ENCODE measurements around the gene NEDD9.

Gene NEDD9

GRCh38 chr6:11244387-11245126, 12.1 kb upstream of the NEDD9 start:
- no peak for DNase-seq (ENCODE audit: low read depth)
- in situ Hi-C loops (cut with HindIII; ENCODE audit: low sequenced_read_pairs), result no loop called here
- TF ChIP-seq CTCF (IDR thresholded peaks at IDR 0.05; ENCODE audit: low read depth, low read length, missing control alignments), result no peak
- H3K4me3 ChIP-seq (ENCODE audit: low read depth, low read length), result no peak overlapping the region

GRCh38 chr6:11243861-11244260, 11.4 kb upstream of the NEDD9 start:
- DNase-seq (ENCODE audit: low read depth), result no peak
- no peak for TF ChIP-seq CTCF (IDR thresholded peaks at IDR 0.05; ENCODE audit: low read depth, low read length, missing control alignments)
- in situ Hi-C loops (cut with HindIII; ENCODE audit: low sequenced_read_pairs), result no loop called here
- no peak overlapping the region for H3K4me3 ChIP-seq (ENCODE audit: low read depth, low read length)

- DNase-seq (ENCODE audit: low read depth), result no peak
- no peak overlapping the region for H3K4me3 ChIP-seq (ENCODE audit: low read depth, low read length)
- TF ChIP-seq CTCF (IDR thresholded peaks at IDR 0.05; ENCODE audit: low read depth, low read length, missing control alignments), result no peak
- in situ Hi-C loops (cut with HindIII; ENCODE audit: low sequenced_read_pairs), result no loop called here
Observed at GRCh38 chr6:11242711-11243110, 10.2 kb upstream of the NEDD9 start.

GRCh38 chr6:11241793-11242201, 9.3 kb upstream of the NEDD9 start:
- in situ Hi-C loops (cut with HindIII; ENCODE audit: low sequenced_read_pairs), result no loop called here
- no peak for DNase-seq (ENCODE audit: low read depth)
- H3K4me3 ChIP-seq (ENCODE audit: low read depth, low read length), result no peak overlapping the region
- peak; percentile 90 for TF ChIP-seq CTCF (IDR thresholded peaks at IDR 0.05; ENCODE audit: low read depth, low read length, missing control alignments)

GRCh38 chr6:11241154-11241792, 8.8 kb upstream of the NEDD9 start:
- no peak for DNase-seq (ENCODE audit: low read depth)
- in situ Hi-C loops (cut with HindIII; ENCODE audit: low sequenced_read_pairs), result no loop called here
- no peak overlapping the region for H3K4me3 ChIP-seq (ENCODE audit: low read depth, low read length)
- no peak for TF ChIP-seq CTCF (IDR thresholded peaks at IDR 0.05; ENCODE audit: low read depth, low read length, missing control alignments)

- DNase-seq (ENCODE audit: low read depth), result no peak
- in situ Hi-C loops (cut with HindIII; ENCODE audit: low sequenced_read_pairs), result no loop called here
- H3K4me3 ChIP-seq (ENCODE audit: low read depth, low read length), result no peak overlapping the region
- no peak for TF ChIP-seq CTCF (IDR thresholded peaks at IDR 0.05; ENCODE audit: low read depth, low read length, missing control alignments)
Observed at GRCh38 chr6:11237956-11238355, 5.5 kb upstream of the NEDD9 start.
